ENCODE results near the gene C20orf144.

C20orf144 gene

GRCh38 chr20:33673114-33673409 is 10.9 kb downstream of the C20orf144 start:
- no peak for TF ChIP-seq CTCF (IDR thresholded peaks at IDR 0.05; ENCODE audit: low read length)
- no peak for TF ChIP-seq EZH2 (optimal IDR thresholded peaks at IDR 0.05; ENCODE audit: low read depth, low read length)
- TF ChIP-seq EZH2phosphoT487 (IDR thresholded peaks at IDR 0.05; ENCODE audit: low read length) = no peak
- no peaks in the 10 kb centered on the region for H4K20me1 ChIP-seq (ENCODE audit: insufficient read depth, low read length)
- peak overlapping the region; percentile 99 for H3K4me2 ChIP-seq (ENCODE audit: low read depth, low read length)
- DNase-seq = peak; percentile 5
- peaks cover 29% of the 10 kb centered on the region for H3K79me2 ChIP-seq (ENCODE audit: low read length)
- H2AFZ ChIP-seq (ENCODE audit: low read length) = no peak overlapping the region
- H3K27me3 ChIP-seq (replicated peaks; ENCODE audit: insufficient read depth, low read length) = no peaks in the 10 kb centered on the region
- H3K9ac ChIP-seq (ENCODE audit: low read length) = peak overlapping the region; percentile 73; the same call in 1 of the 2 replicates
- peaks cover 16% of the 10 kb centered on the region; the same call in 1 of the 2 replicates for H3F3A ChIP-seq (ENCODE audit: insufficient read depth, low read length)
- no peaks in the 10 kb centered on the region for H3K9me3 ChIP-seq (replicated peaks; ENCODE audit: insufficient read depth, low read length)
- H3K27ac ChIP-seq (ENCODE audit: low read length) = no peak overlapping the region
- peak overlapping the region; percentile 91 for H3K4me3 ChIP-seq (ENCODE audit: low read length)
- peaks cover 22% of the 10 kb centered on the region for H3K4me1 ChIP-seq (ENCODE audit: low read length)
- H3K36me3 ChIP-seq (replicated peaks; ENCODE audit: insufficient read depth, low read length) = no peaks in the 10 kb centered on the region
- no peaks in the 10 kb centered on the region for H3K9me2 ChIP-seq (replicated peaks; ENCODE audit: insufficient read depth, low read length)

GRCh38 chr20:33673410-33674293 is 11.5 kb downstream of the C20orf144 start:
- Histone ChIP-seq H3K9me3 (replicated peaks; ENCODE audit: insufficient read depth, low read length) (no peaks in the 10 kb centered on the region), H3K4me2 (ENCODE audit: low read depth, low read length) (peak overlapping the region; percentile 99), H3K9ac (ENCODE audit: low read length) (peak overlapping the region; percentile 73), H3K4me3 (ENCODE audit: low read length) (peak overlapping the region; percentile 91), H3K9me2 (replicated peaks; ENCODE audit: insufficient read depth, low read length) (no peaks in the 10 kb centered on the region), H4K20me1 (ENCODE audit: insufficient read depth, low read length) (no peaks in the 10 kb centered on the region), H3K79me2 (ENCODE audit: low read length) (peaks cover 25% of the 10 kb centered on the region), H3K36me3 (replicated peaks; ENCODE audit: insufficient read depth, low read length) (no peaks in the 10 kb centered on the region), H3F3A (ENCODE audit: insufficient read depth, low read length) (peaks cover 16% of the 10 kb centered on the region; the same call in 1 of the 2 replicates), H2AFZ (ENCODE audit: low read length) (peak overlapping the region; percentile 69; the same call in 1 of the 2 replicates), H3K4me1 (ENCODE audit: low read length) (peaks cover 16% of the 10 kb centered on the region), H3K27me3 (replicated peaks; ENCODE audit: insufficient read depth, low read length) (no peaks in the 10 kb centered on the region), H3K27ac (ENCODE audit: low read length) (no peak overlapping the region)
- no peak for TF ChIP-seq CTCF (IDR thresholded peaks at IDR 0.05; ENCODE audit: low read length)
- TF ChIP-seq EZH2 (optimal IDR thresholded peaks at IDR 0.05; ENCODE audit: low read depth, low read length) = no peak
- TF ChIP-seq EZH2phosphoT487 (IDR thresholded peaks at IDR 0.05; ENCODE audit: low read length) = no peak
- DNase-seq = peak; percentile 6

- Histone ChIP-seq H3K4me3 (ENCODE audit: low read length) (peak within 1 kb of the TSS; percentile 91), H4K20me1 (ENCODE audit: insufficient read depth, low read length) (no peaks in the 10 kb centered on the region), H3K9me2 (replicated peaks; ENCODE audit: insufficient read depth, low read length) (no peaks in the 10 kb centered on the region), H3K4me2 (ENCODE audit: low read depth, low read length) (peak within 1 kb of the TSS; percentile 99), H3K79me2 (ENCODE audit: low read length) (peaks cover 29% of the 10 kb centered on the region), H3K4me1 (ENCODE audit: low read length) (peaks cover 16% of the 10 kb centered on the region), H3K9ac (ENCODE audit: low read length) (peak within 1 kb of the TSS; percentile 73), H3F3A (ENCODE audit: insufficient read depth, low read length) (peaks cover 16% of the 10 kb centered on the region; the same call in 1 of the 2 replicates), H2AFZ (ENCODE audit: low read length) (peak within 1 kb of the TSS; percentile 69; the same call in 1 of the 2 replicates), H3K9me3 (replicated peaks; ENCODE audit: insufficient read depth, low read length) (no peaks in the 10 kb centered on the region), H3K27me3 (replicated peaks; ENCODE audit: insufficient read depth, low read length) (no peaks in the 10 kb centered on the region), H3K27ac (ENCODE audit: low read length) (no peak within 1 kb of the TSS; the same call in 1 of the 2 replicates), H3K36me3 (replicated peaks; ENCODE audit: insufficient read depth, low read length) (no peaks in the 10 kb centered on the region)
- no peak for TF ChIP-seq CTCF (IDR thresholded peaks at IDR 0.05; ENCODE audit: low read length)
- no peak for TF ChIP-seq EZH2 (optimal IDR thresholded peaks at IDR 0.05; ENCODE audit: low read depth, low read length)
- TF ChIP-seq EZH2phosphoT487 (IDR thresholded peaks at IDR 0.05; ENCODE audit: low read length) = no peak
- peak; percentile 82 for DNase-seq
These were observed 12.4 kb downstream of the C20orf144 start, which contains the start of gene NECAB3 for GRCh38 chr20:33674294-33675135. Gene NECAB3 (minus strand): TSS chr20:33674428. CDS start chr20:33674352, 76 bp downstream.
